Mesendoderm (in vitro differentiated cells): ENCODE measurements around the gene SNPH.

Source experiments
- DNase-seq: peaks from one replicate; pipeline ENCODE4 v3.0.0; 2013
- H2AK5ac ChIP-seq: 2 replicates; pipeline ENCODE4 v1.6.1; 2013; ENCODE audit warnings: low read length, inconsistent platforms
- H2BK120ac ChIP-seq: 2 replicates; pipeline ENCODE4 v1.6.1; 2013; ENCODE audit warnings: low read depth, mild to moderate bottlenecking, low read length, moderate library complexity, mixed read lengths
- H2BK15ac ChIP-seq: replicated peaks from 2 replicates; pipeline ENCODE4 v1.6.1; 2013; ENCODE audit warnings: low read depth, mild to moderate bottlenecking, moderate library complexity
- H2BK5ac ChIP-seq: 2 replicates; pipeline ENCODE4 v1.6.1; 2013; ENCODE audit warnings: low read length, inconsistent platforms
- H3K18ac ChIP-seq: 2 replicates; pipeline ENCODE4 v1.6.1; 2013; ENCODE audit warnings: mild to moderate bottlenecking, low read length, mixed read lengths
- H3K23ac ChIP-seq: one replicate; pipeline ENCODE4 v1.6.1; 2013; ENCODE audit warnings: low read length
- H3K27ac ChIP-seq: 2 replicates; pipeline ENCODE4 v1.5.1; 2013; ENCODE audit warnings: low read depth, mild to moderate bottlenecking, inconsistent platforms, low read length, moderate library complexity
- H3K27me3 ChIP-seq: 2 replicates; pipeline ENCODE4 v1.6.1; 2013; ENCODE audit warnings: low read length, control low read depth, mild to moderate bottlenecking, inconsistent platforms; ENCODE audit not compliant: insufficient read depth, poor library complexity
- H3K36me3 ChIP-seq: 2 replicates; pipeline ENCODE4 v1.6.1; 2013; ENCODE audit warnings: low read length, inconsistent platforms; ENCODE audit not compliant: control insufficient read depth, insufficient read depth
- H3K4ac ChIP-seq: one replicate; pipeline ENCODE4 v1.6.1; 2013; ENCODE audit warnings: low read depth, mild to moderate bottlenecking, low read length, moderate library complexity
- H3K4me1 ChIP-seq: 2 replicates; pipeline ENCODE4 v1.6.1; 2013; ENCODE audit warnings: low read depth, low read length, inconsistent platforms; ENCODE audit not compliant: control insufficient read depth
- H3K4me2 ChIP-seq: 2 replicates; pipeline ENCODE4 v1.6.1; 2013; ENCODE audit warnings: low read length
- H3K4me3 ChIP-seq: 2 replicates; pipeline ENCODE4 v1.5.1; 2013; ENCODE audit warnings: mild to moderate bottlenecking, low read length
- H3K56ac ChIP-seq: one replicate; pipeline ENCODE4 v1.6.1; 2013; ENCODE audit warnings: low read length
- H3K79me1 ChIP-seq: 2 replicates; pipeline ENCODE4 v1.6.1; 2013; ENCODE audit warnings: low read length, inconsistent platforms
- H3K79me2 ChIP-seq: 2 replicates; pipeline ENCODE4 v1.6.1; 2013; ENCODE audit warnings: mild to moderate bottlenecking, low read length; ENCODE audit not compliant: control insufficient read depth, insufficient read depth
- H3K9ac ChIP-seq: 2 replicates; pipeline ENCODE4 v1.6.1; 2013; ENCODE audit warnings: low read length, inconsistent platforms
- H4K5ac ChIP-seq: one replicate; pipeline ENCODE4 v1.6.1; 2013; ENCODE audit warnings: low read length
- H4K8ac ChIP-seq: one replicate; pipeline ENCODE4 v1.6.1; 2013; ENCODE audit warnings: low read depth, mild to moderate bottlenecking, control low read depth, low read length, moderate library complexity
- WGBS: extraction: QIAGEN DNeasy Blood & Tissue Kit; methylation state at CpG from one replicate; pipeline ENCODE4 v1.1.7; 2013; ENCODE audit warnings: low lambda C conversion rate, missing lambda C conversion rate; ENCODE audit not compliant: insufficient coverage; ENCODE audit errors: extremely low coverage; 5-methylcytosine and 5-hydroxymethylcytosine counted together

SNPH gene

DNA sequence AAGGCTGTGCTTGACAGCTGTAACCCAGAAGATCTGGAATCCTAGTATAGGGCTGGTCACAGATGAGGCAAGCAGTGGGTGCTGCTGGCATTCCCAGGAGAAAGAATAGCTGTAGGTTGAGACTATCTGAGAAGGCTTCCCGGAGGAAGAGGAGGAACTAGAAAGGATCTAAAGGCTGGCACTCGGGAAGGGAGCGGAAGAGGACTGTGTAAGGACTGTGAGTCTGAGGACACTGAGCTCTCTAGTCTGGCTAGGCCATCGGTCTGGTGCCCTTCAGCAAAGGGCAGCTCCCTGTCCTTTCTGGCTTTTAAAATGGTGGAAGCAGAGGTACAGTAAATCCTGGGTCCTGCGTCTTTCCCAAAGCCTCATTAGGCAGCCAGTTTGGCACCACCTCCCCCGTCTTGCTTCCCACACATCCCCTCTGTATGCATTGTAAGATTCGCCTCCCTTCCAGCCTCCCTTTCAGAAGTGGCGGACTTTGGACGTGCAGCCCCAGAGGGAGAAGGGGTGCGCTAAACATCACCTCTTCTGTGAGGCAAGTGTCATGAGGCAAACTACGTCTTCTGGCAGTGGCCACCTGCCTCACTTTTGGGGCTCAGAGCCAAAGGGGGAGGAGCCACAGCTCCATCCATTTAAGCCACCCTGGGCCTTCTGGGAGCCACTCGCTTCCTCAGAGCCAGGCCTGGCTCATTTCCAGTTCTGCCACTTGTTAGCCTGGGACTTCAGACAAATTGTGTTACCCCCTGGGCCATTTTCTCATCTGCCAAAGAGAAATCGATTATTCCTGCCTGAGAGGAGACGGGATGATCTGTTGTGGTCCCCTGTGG is 8.6 kb downstream of the SNPH start:
- H3K4ac ChIP-seq: no peak overlapping the region
- H3K36me3 ChIP-seq: no peaks in the 10 kb centered on the region
- H3K4me3 ChIP-seq: no peak overlapping the region
- no peaks in the 10 kb centered on the region for H3K4me1 ChIP-seq
- H3K79me2 ChIP-seq: no peaks in the 10 kb centered on the region
- no peak overlapping the region for H3K4me2 ChIP-seq
- H2BK15ac ChIP-seq: no peak overlapping the region
- no peak overlapping the region for H2BK5ac ChIP-seq
- H3K9ac ChIP-seq: no peak overlapping the region
- H2BK120ac ChIP-seq: no peak overlapping the region
- no peak overlapping the region for H4K5ac ChIP-seq
- no peak overlapping the region for H3K18ac ChIP-seq
- H3K27ac ChIP-seq: no peak overlapping the region
- H3K56ac ChIP-seq: no peak overlapping the region
- H3K27me3 ChIP-seq: no peaks in the 10 kb centered on the region
- H2AK5ac ChIP-seq: no peak overlapping the region
- no peak overlapping the region for H4K8ac ChIP-seq
- H3K79me1 ChIP-seq: no peaks in the 10 kb centered on the region
- no CpG with 5 or more reads among the region's 14 CpGs for WGBS
- no peak for DNase-seq
- no peak overlapping the region for H3K23ac ChIP-seq

DNA sequence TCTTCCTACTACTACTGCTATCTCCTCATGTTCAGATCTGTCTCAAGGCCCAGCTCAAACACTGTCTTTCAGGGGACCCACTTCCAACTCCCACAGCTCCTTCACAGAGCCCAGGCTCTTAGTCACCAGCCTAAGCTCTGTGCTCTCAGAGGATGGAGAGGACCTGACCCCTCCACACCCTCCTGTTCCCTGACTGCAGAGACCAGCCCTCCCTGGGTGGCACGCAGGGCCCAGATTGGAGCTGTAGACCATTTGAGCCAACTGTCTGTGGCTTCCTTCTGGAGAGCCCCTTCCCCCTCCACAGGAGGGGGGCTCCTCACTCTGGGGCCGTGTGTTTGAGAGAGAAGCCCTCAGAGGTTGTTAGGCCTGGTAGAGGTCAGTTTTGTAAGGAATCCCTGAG is 9.8 kb downstream of the SNPH start:
- H2BK120ac ChIP-seq: no peak overlapping the region
- H2BK15ac ChIP-seq: no peak overlapping the region
- H2BK5ac ChIP-seq: no peak overlapping the region
- no peak overlapping the region for H2AK5ac ChIP-seq
- H3K18ac ChIP-seq: no peak overlapping the region
- H3K9ac ChIP-seq: no peak overlapping the region
- H3K4me1 ChIP-seq: no peaks in the 10 kb centered on the region
- H3K56ac ChIP-seq: no peak overlapping the region
- H4K8ac ChIP-seq: no peak overlapping the region
- H4K5ac ChIP-seq: no peak overlapping the region
- H3K36me3 ChIP-seq: no peaks in the 10 kb centered on the region
- no peak overlapping the region for H3K4me3 ChIP-seq
- H3K27ac ChIP-seq: no peak overlapping the region
- DNase-seq: no peak
- H3K79me1 ChIP-seq: no peaks in the 10 kb centered on the region
- H3K23ac ChIP-seq: no peak overlapping the region
- no peaks in the 10 kb centered on the region for H3K79me2 ChIP-seq
- H3K4ac ChIP-seq: no peak overlapping the region
- no peaks in the 10 kb centered on the region for H3K27me3 ChIP-seq
- H3K4me2 ChIP-seq: no peak overlapping the region
- WGBS: no CpG with 5 or more reads among the region's 2 CpGs

DNA sequence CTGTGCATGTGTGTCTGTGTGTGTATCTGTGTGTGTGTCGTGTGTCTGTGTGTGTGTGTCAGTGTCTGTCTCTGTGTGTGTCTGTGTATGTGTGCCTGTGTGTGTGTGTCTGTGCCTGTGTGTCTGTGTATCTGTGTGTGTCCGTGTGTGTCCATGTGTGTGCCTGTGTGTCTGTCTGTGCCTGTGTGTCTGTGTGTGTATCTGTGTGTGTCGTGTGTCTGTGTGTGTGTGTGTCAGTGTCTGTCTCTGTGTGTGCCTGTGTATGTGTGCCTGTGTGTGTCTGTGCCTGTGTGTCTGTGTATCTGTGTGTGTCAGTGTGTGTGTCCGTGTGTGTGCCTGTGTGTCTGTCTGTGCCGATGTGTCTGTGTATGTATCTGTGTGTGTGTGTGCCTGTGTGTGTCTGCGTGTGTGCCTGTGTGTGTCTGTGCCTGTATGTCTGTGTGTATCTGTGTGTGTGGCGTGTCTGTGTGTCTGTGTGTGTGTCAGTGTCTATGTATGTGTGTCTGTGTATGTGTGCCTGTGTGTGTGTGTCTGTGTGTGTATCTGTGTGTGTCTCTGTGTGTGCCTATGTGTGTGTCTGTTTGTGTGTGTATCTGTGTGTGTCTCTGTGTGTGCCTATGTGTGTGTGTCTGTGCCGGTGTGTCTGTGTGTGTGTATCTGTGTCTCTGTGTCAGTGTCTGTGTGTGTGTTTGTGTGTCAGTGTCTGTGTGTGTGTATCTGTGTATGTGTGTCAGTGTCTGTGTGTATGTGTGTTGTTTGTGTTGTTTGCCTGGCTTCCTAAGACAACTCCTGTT is 11.6 kb downstream of the SNPH start:
- DNase-seq: no peak
- Histone ChIP-seq H3K27me3 (no peaks in the 10 kb centered on the region), H2BK5ac (no peak overlapping the region)

DNA sequence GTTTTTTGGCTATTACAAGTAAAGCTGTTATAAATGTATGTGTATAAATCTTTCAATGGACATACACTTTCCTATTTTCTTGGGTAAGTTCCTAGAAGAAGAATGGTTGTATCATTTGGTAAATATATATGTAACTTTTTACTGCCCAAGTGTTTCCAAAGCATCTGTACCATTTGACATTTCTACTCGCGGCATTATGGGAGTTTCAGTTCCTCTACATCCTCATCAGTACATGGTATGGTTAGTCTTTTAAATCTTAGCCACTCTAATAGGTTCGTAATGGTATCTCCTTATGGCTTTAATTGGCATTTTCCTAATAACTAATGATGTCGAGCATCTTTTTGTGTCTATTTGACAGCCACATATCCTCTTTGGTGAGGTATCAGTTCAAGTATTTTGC is 12.9 kb downstream of the SNPH start:
- no peak overlapping the region for H3K23ac ChIP-seq
- no peak overlapping the region for H4K8ac ChIP-seq
- no peaks in the 10 kb centered on the region for H3K36me3 ChIP-seq
- no peak overlapping the region for H3K4ac ChIP-seq
- no peak overlapping the region for H3K27ac ChIP-seq
- no peak overlapping the region for H3K4me2 ChIP-seq
- H2BK120ac ChIP-seq: no peak overlapping the region
- H2BK5ac ChIP-seq: no peak overlapping the region
- H3K4me3 ChIP-seq: no peak overlapping the region
- no peak overlapping the region for H3K18ac ChIP-seq
- DNase-seq: no peak
- no peak overlapping the region for H2BK15ac ChIP-seq
- no peaks in the 10 kb centered on the region for H3K27me3 ChIP-seq
- H3K79me1 ChIP-seq: no peaks in the 10 kb centered on the region
- H2AK5ac ChIP-seq: no peak overlapping the region
- no peaks in the 10 kb centered on the region for H3K4me1 ChIP-seq
- no peak overlapping the region for H3K9ac ChIP-seq
- no peak overlapping the region for H3K56ac ChIP-seq
- H4K5ac ChIP-seq: no peak overlapping the region
- WGBS: no CpG with 5 or more reads among the region's 4 CpGs
- no peaks in the 10 kb centered on the region for H3K79me2 ChIP-seq

More for the DNA sequence above, 11.6 kb downstream of the SNPH start:
- no CpG with 5 or more reads among the region's 8 CpGs for WGBS
- H3K4me2 ChIP-seq: no peak overlapping the region
- H3K4me3 ChIP-seq: no peak overlapping the region
- no peaks in the 10 kb centered on the region for H3K36me3 ChIP-seq
- H2BK120ac ChIP-seq: no peak overlapping the region
- H3K23ac ChIP-seq: no peak overlapping the region
- H3K4me1 ChIP-seq: no peaks in the 10 kb centered on the region
- no peak overlapping the region for H2BK15ac ChIP-seq
- H3K18ac ChIP-seq: no peak overlapping the region
- no peak overlapping the region for H3K9ac ChIP-seq
- H3K4ac ChIP-seq: no peak overlapping the region
- no peaks in the 10 kb centered on the region for H3K79me1 ChIP-seq
- no peaks in the 10 kb centered on the region for H3K79me2 ChIP-seq
- no peak overlapping the region for H3K27ac ChIP-seq
- H3K56ac ChIP-seq: no peak overlapping the region
- H2AK5ac ChIP-seq: no peak overlapping the region
- no peak overlapping the region for H4K5ac ChIP-seq
- H4K8ac ChIP-seq: no peak overlapping the region

GRCh38 chr20:1280195-1281102 is 14.4 kb downstream of the SNPH start:
- Histone ChIP-seq H3K4me1 (no peaks in the 10 kb centered on the region), H3K4me3 (no peak overlapping the region), H3K4me2 (no peak overlapping the region), H3K18ac (no peak overlapping the region), H3K23ac (no peak overlapping the region), H3K79me1 (no peaks in the 10 kb centered on the region), H3K79me2 (no peaks in the 10 kb centered on the region), H3K4ac (no peak overlapping the region), H2BK5ac (no peak overlapping the region), H2AK5ac (no peak overlapping the region), H3K36me3 (no peaks in the 10 kb centered on the region), H3K27ac (no peak overlapping the region), H3K56ac (no peak overlapping the region), H2BK120ac (no peak overlapping the region), H4K5ac (no peak overlapping the region), H2BK15ac (no peak overlapping the region), H4K8ac (no peak overlapping the region), H3K9ac (no peak overlapping the region), H3K27me3 (no peaks in the 10 kb centered on the region)
- DNase-seq: no peak
- no CpG with 5 or more reads among the region's 6 CpGs for WGBS
